Body of pancreas (tissue), 4 donors: ENCODE measurements around the gene LIPM. TPM values are rescaled to one million over a fixed set of nuclear protein-coding genes. Genes with fewer than 3 reads are reported as not detected.

Source experiments
- ATAC-seq: fragments of 150-250 bp; one replicate; pipeline ENCODE4 v1.9.1; 2016
- DNase-seq, 4 donors: peaks; one replicate each; pipeline ENCODE4 v3.0.0-alpha.2; 2019
- H3K27ac ChIP-seq, 4 donors: fragments of 200-600 bp; sonication (generic); 1 replicate in 3 of 4; 2 replicates in 1 of 4; pipeline versions ENCODE4 v1.5.1 to v1.6.1; 2016 to 2019; ENCODE audit warnings: mild to moderate bottlenecking in 1 of 4, mixed read lengths in 1 of 4, moderate library complexity in 1 of 4
- H3K27me3 ChIP-seq, 2 donors: fragments of 200-600 bp; sonication (generic); one replicate each; pipeline ENCODE4 v1.6.0; 2016; ENCODE audit warnings: mild to moderate bottlenecking in 1 of 2
- H3K36me3 ChIP-seq, 2 donors: fragments of 200-600 bp; sonication (generic); replicated peaks in 1 of 2; 2 replicates each; pipeline ENCODE4 v1.5.1; 2016; ENCODE audit warnings: low read depth in 2 of 2; ENCODE audit not compliant: insufficient read depth in 1 of 2
- H3K4me1 ChIP-seq: fragments of 200-600 bp; sonication (generic); one replicate; pipeline ENCODE4 v1.6.0; 2016
- H3K4me3 ChIP-seq, 2 donors: fragments of 200-600 bp; sonication (generic); 1 replicate in 1 of 2; 2 replicates in 1 of 2; pipeline ENCODE4 v1.5.1; 2016 to 2019
- H3K9me3 ChIP-seq, 3 donors: fragments of 200-600 bp; sonication (generic); 1 replicate in 2 of 3; 2 replicates in 1 of 3; pipeline ENCODE4 v1.5.1; 2016
- POLR2A ChIP-seq, 3 donors: fragments of 450-650 bp; IDR thresholded peaks; one replicate each; pipeline ENCODE4 v1.6.1; 2016; ENCODE audit warnings: antibody characterized with exemption in 3 of 3, mild to moderate bottlenecking in 2 of 3
- WGBS, 2 donors: methylation state at CpG; one replicate each; pipeline ENCODE4 v1.1.5; 2017; 5-methylcytosine and 5-hydroxymethylcytosine counted together
- intact Hi-C: fragments of 100-400 bp; cut with DNase I; formaldehyde crosslinking; loops from one replicate; pipeline ENCODE4 v1.15.1; 2023
- total RNA-seq, 2 donors: library from RNA; depleted of rRNA; stranded (reverse); fragments of >200 nt; gene quantifications; one replicate each; pipeline ENCODE4 v1.1.0, GENCODE V29; 2016
- TF ChIP-seq, protein P1 (sequence below), 7 experiments: fragments of 450-650 bp in 4 of 7; fragments of 200-600 bp in 3 of 7; sonication (generic) in 3 of 7; IDR thresholded peaks; one replicate each; pipeline ENCODE4 v1.5.1; 2016 to 2019; ENCODE audit warnings: antibody characterized with exemption in 7 of 7

Gene LIPM
- total RNA-seq, 2 donors from 2014 or later, result not detected

DNA sequence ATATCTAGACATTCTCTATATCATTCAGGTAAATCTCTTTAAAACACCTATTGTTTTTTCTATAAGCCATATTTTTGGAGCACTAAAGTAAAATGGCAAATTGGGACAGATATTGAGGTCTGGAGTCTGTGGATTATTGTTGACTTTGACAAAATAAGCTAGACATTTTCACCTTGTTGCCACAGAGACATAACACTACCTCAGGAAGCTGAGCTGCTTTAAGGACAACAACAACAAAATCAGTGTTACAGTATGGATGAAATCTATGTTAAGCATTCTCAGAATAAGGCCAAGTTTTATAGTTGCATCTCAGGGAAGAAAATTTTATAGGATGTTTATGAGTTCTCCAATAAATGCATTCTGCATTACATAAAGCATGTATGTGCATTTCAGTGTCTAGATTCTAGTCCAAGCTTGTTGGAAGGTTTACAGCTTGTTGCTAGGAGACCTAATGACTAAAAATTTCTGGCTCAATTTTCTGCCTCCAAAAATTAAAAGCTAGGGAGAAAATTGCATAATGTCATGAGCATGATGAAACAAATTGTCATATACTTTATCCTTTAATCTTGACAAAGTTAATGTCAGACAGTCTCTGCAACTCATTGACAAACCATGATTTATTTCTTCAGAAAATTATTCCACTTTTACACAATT is 18.3 kb downstream of the LIPM start:
- TF ChIP-seq, protein P1, sequence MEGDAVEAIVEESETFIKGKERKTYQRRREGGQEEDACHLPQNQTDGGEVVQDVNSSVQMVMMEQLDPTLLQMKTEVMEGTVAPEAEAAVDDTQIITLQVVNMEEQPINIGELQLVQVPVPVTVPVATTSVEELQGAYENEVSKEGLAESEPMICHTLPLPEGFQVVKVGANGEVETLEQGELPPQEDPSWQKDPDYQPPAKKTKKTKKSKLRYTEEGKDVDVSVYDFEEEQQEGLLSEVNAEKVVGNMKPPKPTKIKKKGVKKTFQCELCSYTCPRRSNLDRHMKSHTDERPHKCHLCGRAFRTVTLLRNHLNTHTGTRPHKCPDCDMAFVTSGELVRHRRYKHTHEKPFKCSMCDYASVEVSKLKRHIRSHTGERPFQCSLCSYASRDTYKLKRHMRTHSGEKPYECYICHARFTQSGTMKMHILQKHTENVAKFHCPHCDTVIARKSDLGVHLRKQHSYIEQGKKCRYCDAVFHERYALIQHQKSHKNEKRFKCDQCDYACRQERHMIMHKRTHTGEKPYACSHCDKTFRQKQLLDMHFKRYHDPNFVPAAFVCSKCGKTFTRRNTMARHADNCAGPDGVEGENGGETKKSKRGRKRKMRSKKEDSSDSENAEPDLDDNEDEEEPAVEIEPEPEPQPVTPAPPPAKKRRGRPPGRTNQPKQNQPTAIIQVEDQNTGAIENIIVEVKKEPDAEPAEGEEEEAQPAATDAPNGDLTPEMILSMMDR (IDR thresholded peaks at IDR 0.05), result no peak
- TF ChIP-seq POLR2A (IDR thresholded peaks at IDR 0.05), result no peak
- H3K36me3 ChIP-seq, result no peaks in the 10 kb centered on the region
- H3K4me3 ChIP-seq, result no peak overlapping the region
- no peaks in the 10 kb centered on the region for H3K27me3 ChIP-seq
- intact Hi-C loops, result no loop called here
- no peaks in the 10 kb centered on the region for H3K9me3 ChIP-seq
- H3K27ac ChIP-seq, result no peak overlapping the region
- ATAC-seq (no peak), DNase-seq (no peak)
- no peaks in the 10 kb centered on the region for H3K4me1 ChIP-seq

DNA sequence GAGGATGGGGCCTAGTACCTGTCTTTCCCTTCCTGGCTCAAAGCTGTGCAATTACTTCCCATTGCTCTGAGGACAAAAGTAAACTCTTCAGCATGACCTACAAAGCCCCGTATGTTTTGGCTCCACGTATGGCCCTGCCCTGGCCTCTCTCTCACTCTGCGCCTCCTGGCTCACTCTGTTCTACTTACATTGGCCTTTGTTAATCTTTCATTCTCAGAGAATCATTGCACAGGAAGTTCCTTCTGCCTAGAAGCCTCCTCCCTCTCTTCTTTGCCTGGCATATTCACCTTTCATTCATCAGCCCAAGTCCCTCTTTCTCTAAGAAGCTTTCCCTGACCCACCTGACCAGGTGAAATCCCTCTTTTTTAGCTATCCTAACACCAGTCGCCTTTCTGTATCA is 23.9 kb downstream of the LIPM start:
- TF ChIP-seq POLR2A (IDR thresholded peaks at IDR 0.05), result no peak
- TF ChIP-seq, protein P1 (IDR thresholded peaks at IDR 0.05), result no peak
- H3K4me3 ChIP-seq, result no peak overlapping the region
- DNase-seq (no peak), ATAC-seq (no peak)
- no peaks in the 10 kb centered on the region for H3K9me3 ChIP-seq
- H3K27me3 ChIP-seq, result no peaks in the 10 kb centered on the region
- WGBS, 2 donors, result 74 to 77% methylated on average over 4 of the region's 4 CpGs
- intact Hi-C loops, result no loop called here
- no peaks in the 10 kb centered on the region for H3K4me1 ChIP-seq
- no peaks in the 10 kb centered on the region for H3K36me3 ChIP-seq
- H3K27ac ChIP-seq, result no peak overlapping the region

DNA sequence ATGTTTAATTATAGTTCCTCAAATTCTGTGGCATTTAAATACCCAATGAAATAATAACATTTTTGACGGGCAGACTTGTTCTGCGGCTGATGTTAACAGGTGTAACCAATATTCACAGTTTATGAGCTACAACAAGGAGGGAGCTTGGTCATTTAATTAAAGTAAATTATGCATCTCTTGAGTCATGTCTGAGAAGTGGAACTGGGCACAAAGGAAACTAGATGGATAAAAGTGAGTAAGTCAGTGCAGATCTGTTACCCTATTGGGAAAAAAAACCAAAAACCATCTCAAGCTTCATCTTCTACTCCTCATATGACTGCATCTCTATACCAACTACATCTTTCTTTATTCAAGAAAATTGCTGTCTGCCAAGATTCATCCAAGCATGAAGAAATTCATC is 25.1 kb downstream of the LIPM start:
- ATAC-seq, result no peak
- H3K4me3 ChIP-seq, result no peak overlapping the region
- no peaks in the 10 kb centered on the region for H3K9me3 ChIP-seq
- H3K27ac ChIP-seq, result no peak overlapping the region
- no peaks in the 10 kb centered on the region for H3K4me1 ChIP-seq
- WGBS, 2 donors, result 84 to 91% methylated on average over 2 of the region's 2 CpGs
- H3K36me3 ChIP-seq, result no peaks in the 10 kb centered on the region
- no peak for DNase-seq
- intact Hi-C loops, result no loop called here
- TF ChIP-seq, protein P1 (IDR thresholded peaks at IDR 0.05), result no peak
- TF ChIP-seq POLR2A (IDR thresholded peaks at IDR 0.05), result no peak
- no peaks in the 10 kb centered on the region for H3K27me3 ChIP-seq

DNA sequence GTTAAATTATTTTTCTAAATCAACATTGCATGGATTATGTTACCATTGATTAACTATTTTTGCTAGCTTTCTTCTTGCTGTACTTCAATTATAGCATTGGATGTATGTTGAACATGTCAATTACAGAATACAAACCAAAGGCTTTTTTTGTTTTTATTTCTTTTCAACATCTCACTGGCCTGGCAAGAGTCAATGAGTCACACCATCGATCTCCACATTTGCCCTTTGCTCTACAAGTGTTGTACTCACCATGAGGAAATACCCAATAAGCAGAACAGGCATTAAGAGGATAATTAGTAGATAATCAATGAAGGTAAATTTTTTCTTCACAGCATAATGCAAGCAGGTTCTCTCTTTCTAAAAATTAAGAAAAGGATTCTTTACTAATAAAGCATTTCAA is 25.8 kb downstream of the LIPM start:
- 22 to 42% methylated on average over 1 of the region's 1 CpG for WGBS, 2 donors
- intact Hi-C loops, result no loop called here
- Histone ChIP-seq H3K4me1 (no peaks in the 10 kb centered on the region), H3K27ac (no peak overlapping the region), H3K9me3 (no peaks in the 10 kb centered on the region), H3K4me3 (no peak overlapping the region), H3K27me3 (no peaks in the 10 kb centered on the region), H3K36me3 (no peaks in the 10 kb centered on the region)
- ATAC-seq, result no peak
- DNase-seq, result no peak
- TF ChIP-seq POLR2A (IDR thresholded peaks at IDR 0.05), result no peak
- TF ChIP-seq, protein P1 (IDR thresholded peaks at IDR 0.05), result no peak

DNA sequence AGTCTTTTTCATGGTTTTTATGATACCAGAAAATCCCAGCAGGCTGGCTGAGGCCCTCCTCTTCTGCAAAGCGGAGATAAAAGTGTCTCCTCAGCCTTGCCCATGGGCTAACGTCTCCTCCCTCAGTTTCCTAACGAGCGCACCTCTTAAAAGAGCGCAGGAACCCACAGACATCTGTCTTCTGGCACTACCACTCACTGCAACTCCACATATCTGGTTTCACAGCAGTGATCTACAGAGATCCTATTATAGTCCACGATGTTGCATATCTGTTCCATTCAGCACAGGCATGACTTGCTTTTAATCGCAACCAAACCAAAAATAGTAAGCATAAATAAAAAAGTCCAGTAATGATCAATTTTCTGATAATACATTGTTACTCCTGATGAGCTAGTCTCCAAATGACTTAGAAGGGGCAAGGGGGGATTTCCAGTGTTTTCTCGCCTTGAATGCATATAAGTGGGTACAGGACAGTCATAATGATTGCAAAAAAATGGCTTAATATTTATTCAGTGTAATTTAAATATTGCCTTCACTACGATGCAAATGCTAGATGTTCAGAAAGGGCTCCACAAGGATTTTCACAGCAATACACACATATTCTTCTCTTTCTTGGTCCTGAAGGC is 28.2 kb downstream of the LIPM start:
- no peaks in the 10 kb centered on the region for H3K36me3 ChIP-seq
- intact Hi-C loops, result no loop called here
- DNase-seq (no peak), ATAC-seq (no peak)
- no peak overlapping the region for H3K27ac ChIP-seq
- no peaks in the 10 kb centered on the region for H3K9me3 ChIP-seq
- no peaks in the 10 kb centered on the region for H3K4me1 ChIP-seq
- TF ChIP-seq POLR2A (IDR thresholded peaks at IDR 0.05), result no peak
- TF ChIP-seq, protein P1 (IDR thresholded peaks at IDR 0.05), result no peak
- no peak overlapping the region for H3K4me3 ChIP-seq
- 75 to 76% methylated on average over 9 of the region's 9 CpGs for WGBS, 2 donors
- no peaks in the 10 kb centered on the region for H3K27me3 ChIP-seq
